ENCODE measurements around the gene DDX49.

Gene DDX49, protein sequence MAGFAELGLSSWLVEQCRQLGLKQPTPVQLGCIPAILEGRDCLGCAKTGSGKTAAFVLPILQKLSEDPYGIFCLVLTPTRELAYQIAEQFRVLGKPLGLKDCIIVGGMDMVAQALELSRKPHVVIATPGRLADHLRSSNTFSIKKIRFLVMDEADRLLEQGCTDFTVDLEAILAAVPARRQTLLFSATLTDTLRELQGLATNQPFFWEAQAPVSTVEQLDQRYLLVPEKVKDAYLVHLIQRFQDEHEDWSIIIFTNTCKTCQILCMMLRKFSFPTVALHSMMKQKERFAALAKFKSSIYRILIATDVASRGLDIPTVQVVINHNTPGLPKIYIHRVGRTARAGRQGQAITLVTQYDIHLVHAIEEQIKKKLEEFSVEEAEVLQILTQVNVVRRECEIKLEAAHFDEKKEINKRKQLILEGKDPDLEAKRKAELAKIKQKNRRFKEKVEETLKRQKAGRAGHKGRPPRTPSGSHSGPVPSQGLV

DNA sequence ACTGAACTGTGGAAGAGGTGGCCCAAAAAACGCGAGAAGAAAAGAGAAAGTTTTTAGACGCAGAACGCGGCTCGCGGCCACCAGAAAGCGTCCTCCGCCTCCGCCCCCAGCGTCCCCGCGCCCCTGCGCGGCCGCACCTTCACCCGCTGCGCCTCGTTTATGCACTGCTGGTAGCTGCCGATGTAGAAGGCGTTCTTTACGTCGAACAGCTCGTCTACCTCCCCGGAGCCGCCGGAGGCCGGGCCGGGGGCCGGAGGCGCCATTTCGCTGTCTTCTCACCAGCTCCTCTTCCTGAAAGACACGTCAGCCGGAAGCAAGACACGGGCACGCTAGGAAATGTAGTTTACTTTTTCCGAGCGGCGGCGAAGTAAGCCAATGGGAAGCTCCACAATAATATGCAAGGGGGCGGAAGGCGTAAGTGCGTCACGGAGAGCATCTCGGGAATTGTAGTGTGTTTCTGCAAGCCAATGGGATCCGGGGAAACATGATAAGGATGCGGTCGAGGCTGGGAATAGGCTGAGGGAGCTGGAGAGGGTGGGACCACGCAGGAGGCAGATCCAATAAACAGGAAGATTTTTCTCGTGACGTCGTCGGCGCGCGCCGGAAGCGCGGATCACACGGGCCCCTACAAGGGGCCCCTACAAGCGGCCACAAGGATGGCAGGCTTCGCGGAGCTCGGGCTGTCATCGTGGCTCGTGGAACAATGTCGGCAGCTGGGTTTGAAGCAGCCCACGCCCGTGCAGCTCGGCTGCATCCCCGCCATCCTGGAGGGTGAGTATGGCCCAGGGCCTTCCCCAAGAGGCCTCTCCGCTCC is at the start of gene DDX49, which contains the start of gene COPE:
Gene DDX49, plus strand, starts transcription at position 630 of the 814 bp plus-strand sequence. Its CDS starts 27 bp downstream, at position 657.
Gene COPE, minus strand, starts transcription at position 302 of the 814 bp plus-strand sequence. Its CDS starts 39 bp downstream, at position 263.
- DNase-seq, result peak; percentile 95 to 99 (median 98)

DNA sequence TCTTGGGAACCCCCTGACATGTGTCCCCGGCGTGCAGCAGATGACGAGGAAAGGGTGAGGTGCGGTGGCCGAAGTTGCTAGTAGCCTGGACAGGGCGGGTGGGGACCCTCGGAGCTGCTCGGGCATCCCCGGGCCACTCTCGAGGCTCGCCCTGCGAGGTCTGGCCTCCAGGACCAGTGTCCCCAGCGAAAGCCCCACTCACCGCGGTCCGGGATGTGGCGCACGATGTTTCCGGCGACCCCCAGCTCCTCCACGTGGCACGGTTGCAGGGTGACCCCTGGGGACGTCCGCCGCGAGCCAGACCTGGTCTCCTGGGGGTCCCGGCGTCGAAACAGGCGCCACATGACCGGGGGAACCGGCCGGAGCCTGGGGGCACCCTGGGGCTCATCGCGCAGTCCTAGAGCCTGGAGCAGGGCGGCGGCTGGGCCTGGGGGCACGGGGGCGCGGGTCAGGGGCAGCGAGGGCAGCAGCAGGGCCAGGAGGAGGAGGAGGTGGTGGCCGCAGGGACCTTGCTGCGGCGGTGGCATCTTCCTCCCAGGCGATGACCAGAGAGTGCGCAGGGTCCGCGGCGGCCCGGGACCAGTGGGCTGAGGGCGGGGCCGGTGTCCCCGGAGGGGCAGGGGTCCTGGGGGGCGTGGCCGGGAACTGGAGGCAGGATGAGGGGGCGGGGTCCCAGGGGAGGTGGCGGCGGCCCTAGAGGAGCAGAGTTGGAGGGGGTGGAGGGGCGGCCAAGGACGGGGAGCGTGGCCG is 49.6 kb upstream of the DDX49 start:
- DNase-seq, result no peak

DNA sequence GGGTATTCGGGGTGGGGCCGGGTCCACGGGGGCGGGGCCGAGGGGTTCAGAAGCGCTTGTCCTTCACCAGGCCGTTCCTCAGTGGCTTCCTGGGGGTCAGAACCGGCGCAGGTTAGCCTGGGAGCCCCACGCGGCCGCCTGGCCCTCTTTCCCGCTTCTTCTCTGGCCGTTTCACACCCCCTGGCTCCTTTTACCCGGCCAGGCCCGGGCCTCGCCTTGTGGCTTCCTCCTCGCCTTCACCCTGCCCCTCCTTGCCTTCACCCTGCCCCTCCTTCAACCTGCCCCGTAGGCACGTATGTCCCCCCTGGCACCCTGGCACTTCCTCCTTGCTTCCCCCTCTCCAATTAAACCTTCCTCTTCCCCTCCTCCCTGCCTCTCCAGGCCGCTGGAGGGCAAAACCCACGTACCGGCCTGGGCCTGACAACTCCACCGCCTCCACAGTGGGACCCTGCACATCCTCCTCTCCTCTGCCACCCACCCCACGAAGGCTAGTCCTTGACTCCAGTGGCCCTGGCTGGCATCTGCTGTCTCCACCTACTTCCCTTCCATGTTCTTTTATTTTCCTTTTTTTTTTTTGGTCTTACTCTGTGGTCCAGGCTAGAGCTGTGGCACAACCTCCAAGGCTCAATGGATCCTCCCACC is 48.9 kb upstream of the DDX49 start:
- no peak for DNase-seq

DNA sequence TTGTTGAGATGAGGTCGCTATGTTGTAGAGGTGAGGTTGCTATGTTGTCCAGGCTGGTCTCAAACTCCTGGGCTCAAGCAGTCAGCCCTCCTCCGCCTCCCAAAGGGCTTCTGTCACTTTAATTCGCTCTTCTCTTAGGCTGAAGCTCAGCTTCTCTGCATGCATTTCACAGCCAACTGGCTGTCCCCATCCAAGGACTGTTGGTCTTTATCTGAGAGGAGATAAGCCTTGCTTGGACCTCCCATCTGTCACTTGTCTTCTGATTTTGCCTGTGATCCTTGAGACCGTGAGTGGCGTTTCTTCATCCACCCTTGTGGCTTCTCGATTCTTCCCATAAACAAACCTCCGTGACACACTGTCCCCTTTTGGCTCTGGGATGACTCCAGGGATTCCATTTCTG is 48.0 kb upstream of the DDX49 start:
- no peak for DNase-seq

DNA sequence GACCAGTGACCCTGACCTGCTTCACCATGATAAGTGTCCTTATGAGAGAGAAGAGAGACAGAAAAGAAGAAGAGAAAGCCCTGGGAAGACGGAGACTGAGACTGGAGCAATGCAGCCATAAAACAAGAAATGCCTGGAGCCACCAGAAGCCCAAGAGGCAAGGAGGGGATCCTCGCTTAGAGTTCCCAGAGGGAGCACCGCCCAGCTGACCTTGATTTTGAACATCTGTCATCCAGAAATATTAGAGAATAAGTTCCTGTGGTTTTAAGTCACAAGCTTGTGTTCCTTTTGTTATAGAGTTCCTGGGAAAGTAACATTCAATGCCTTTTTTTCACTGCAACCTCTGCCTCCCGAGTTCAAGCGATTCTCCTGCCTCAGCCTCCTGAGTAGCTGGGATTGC is 43.8 kb upstream of the DDX49 start:
- DNase-seq, result no peak

DNA sequence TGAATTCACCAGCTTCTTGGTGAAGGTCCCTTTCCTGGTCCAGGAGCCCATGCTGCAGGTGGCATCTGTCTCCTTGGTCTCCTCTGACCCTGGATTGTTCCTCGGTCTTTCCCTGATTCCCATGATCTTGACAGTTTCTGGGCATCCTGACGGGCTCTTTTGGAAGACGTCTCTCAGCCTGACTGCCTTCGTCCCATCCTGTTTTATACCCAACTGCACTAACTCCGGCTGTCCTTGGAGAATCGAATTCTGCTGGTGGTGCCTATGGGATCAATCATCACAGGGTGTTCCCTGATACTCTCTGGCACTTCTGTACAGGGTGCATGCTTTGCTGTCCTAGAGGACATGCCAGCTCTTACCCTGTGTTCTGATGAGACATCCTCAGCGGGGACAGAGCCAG is 42.6 kb upstream of the DDX49 start:
- no peak for DNase-seq

DNA sequence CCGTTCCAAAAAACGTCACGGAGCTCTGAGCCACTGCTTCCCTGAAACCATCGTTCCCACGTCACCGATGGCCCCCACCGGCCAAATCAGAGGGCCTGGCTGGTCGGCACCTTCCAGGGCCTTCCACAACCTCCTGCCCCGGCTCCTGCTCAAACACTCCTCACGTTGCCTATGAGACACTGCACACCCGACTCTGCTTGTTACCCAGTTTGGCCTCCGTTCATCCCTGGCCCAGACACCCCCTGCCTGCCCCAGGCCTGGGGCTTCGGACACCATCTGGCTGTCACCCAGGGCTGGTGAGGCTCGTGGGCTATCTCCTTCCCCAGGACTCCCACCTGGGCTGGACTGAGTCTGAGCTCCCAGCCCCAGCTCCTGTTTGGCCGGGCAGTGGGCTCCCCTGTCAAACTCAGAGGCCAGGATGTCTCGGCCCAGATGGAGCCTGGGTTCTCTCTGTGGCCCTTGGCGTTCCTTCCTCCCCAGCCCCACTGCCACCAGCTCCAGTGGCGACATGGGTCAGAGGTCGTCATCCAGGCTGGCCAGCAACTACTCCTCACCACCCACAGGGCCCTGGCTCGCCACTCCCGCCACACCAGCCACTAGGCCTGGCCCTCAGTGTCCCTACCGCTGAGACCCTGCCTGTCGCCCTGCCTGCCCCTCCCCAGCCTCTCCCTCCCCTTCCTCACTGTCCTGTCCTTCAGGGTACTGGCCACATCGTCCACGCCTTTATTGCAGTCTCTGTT is 41.3 kb upstream of the DDX49 start:
- no peak for DNase-seq

DNA sequence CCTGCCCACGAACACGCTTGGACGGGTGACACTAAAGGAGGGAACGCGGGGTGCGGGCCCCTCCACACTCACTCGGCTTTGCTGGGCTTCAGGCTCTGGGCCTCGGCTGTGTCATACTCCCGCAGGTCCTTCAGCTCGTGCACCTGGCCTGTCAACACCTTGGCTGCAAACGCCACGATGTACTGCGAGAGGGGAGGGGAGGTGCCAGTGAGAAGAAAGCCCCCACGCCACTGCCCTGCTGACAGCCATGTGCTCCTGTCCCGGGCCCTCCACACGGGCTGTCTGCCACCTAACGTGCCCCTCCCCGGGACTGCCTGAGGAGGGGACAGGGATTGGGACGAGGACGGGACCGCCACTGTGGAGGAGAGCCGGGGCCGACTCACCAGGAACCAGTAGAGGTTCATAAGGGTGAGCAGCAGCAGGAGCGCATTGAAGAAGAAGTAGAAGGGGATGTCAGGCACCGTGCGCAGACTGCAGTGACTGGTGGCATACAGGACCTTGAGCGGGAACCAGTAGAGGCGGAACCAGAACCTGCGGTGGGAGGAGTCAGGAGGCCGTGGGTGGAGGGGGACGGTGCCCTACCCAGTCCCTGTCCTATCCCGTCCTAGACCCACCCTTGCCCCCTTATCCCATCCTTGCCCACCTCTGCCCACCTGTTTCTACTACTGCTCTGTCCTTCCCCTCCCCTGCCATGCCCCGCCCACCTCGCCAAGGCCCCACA is 40.5 kb upstream of the DDX49 start:
- no peak for DNase-seq

DNA sequence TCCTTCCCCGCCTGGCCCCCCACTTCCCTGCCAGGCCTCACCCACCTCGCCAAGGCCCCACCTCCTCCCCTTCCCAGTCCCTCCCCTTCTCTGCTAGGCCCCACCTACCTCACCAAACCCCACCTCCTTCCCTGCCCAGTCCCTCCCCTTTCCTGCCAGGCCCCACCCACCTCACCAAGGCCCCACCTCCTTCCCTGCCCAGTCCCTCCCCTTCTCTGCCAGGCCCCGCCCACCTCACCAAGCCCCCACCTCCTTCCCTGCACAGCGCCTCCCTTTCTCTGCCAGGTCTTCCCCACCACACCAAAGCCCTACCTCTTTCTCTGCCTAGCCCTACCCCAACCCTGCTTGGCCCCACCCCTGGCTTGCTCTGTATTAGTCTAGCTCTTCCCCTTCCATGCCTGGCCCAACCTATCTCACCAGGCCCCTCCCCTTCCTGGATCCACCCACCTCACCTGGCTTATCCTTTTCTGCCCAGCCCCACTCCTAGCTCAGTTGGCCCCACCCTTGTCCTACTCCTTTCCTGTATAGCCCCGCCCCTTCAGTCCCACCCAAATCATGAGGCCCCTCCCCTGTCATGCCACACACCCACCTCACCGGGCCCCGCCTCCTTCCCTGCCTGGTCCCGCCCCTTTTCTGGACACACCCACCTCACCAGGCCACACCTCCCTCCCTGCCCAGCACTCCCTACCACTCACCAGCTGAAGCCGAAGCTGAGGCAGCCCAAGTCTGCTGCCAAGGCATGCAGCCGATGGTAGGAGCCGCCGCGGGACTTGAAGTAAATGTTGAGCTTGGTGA is 39.7 kb upstream of the DDX49 start:
- DNase-seq, result peak in 3 of 6 experiments; percentile 11 to 41 (median 32)

DNA sequence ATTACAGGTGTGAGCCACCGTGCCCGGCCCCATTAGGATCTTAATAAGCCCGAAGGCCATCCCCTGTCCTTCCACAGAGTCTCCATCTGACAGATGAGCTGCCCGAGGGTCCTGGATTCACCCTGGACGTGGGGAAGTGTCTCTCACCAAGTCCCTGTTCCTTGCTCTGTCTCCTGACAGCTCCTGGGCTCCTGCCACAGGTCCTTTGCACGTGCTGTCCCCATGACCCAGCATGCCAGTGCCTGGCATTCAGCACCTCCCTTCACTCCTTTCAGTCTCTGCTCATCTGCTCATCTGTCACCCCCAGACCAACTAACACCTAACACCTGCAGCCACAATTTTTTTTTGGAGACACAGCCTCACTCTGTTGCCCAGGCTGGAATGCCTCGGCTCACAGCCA is 38.0 kb upstream of the DDX49 start:
- DNase-seq, result no peak

DNA sequence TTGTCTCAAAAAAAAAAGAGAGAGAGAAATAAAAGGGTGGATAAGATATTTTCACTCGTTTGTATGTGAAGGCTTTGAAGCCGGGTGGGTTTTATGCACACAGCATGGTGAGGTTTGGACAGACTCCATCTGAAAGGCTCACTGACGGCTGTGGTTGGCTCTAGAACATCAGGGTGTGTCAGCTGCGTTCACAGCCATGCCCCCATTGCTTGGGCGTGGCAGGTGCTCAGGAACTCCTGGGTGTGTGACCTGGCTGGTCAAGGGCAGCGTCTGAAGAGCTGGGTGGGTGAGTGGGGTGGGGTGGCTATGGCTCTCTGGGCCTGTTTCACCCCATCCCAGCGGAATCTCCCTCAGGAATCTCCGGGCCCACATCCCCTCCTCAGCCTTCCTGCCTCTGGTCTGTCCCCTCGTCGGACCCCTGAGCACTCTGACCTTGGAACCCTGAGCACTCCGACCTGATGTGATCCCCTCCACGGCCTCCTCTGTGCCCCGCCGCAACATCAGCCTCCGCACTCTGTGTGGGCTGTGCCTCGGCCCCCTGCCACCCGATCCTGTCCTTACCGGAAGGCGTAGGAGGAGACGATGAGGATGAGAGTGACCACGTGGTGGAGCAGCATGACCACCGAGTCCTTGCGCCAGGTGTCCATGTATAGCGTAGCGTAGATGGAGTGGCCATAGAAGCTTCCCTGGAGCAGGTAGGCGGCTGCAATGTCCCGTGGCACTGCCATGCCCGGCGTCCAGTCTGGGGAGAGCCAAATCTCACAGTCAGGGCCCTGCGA is 35.8 kb upstream of the DDX49 start:
- DNase-seq, result no peak

DNA sequence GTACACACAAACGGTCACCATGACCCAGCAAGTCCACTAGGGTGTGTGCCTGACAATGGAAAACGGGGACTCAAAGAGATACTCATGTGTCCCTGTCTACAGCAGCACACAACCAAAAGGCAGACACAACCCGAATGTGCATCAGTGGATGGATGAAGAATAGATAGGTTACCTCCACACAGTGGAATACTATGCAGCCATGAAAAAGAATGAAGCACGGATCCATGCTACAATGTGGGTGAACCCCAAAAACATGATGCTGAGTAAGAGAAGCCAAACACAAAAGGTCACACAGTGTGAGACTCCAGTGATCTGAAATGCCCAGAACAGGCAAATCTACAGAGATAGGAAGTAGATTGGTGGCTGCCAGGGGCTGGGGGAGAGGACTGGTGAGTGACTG is 32.5 kb upstream of the DDX49 start:
- no peak for DNase-seq

DNA sequence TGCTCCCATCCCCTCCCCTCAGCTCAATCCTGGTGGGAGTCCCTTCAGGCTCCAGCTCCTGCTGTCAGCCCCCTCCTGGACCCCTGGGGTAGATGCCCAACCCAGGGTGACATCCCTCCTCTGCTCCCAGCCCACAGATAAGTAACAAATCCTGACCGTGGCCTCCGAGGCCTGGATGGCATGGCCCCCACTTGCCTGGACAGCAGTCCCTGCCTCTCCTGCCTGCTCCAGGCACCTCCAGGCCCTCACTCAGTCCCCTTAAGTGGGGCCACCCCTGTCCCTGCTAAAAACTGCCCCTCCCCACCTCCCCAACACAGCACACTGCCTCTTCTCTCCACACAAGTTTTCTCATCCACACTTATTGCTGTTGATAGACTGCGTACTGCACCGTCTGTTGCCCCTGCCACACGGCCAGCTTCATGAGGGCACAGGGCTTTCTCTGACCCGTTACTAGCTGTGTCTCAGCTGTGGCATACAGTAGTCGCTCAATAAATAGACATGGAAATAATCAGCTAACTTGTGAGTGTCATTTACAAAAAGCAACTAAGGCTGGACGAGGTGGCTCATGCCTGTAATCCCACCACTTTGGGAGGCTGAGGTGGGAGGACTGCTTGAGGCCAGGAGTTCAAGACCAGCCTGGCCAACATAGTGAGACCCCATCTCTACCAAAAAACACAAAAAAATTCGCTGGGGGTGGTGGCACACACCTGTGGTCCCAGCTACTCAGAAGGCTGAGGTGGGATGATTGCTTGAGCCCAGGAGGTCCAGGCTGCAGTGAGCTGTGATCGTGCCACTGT is 29.4 kb upstream of the DDX49 start:
- no peak for DNase-seq

DNA sequence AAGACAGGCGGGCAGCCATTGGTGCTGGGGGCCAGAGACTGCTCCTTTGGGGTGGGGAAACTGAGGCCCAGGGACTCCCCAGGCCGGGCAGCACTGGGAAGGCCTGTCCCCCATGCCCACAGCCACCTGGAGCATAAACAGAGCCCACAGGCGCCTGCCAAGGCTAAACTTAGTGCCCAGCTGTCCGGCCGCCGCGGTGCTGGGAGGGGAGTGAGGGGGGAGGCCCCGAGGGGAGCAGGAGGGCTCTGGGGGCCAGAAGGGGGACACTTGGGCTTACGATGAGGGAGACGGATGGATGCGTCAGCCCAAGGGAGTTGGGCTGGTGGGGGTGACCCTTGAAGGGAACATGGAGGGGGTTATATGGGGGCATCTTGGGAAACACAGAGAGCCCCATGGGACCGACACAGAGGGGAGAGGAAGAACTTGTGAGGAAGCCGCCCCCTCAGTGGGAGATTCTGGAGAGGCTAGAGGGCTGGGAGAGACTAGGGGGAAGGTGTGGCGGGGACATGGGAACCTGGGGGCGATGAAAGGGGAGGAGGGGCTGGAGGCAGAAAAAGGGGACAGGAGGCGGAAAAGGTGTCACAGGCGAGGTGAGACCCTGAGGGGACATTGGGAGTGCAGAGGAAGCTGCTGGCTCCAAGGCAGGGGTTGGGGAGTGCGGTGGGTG is 25.8 kb upstream of the DDX49 start:
- DNase-seq, result no peak

DNA sequence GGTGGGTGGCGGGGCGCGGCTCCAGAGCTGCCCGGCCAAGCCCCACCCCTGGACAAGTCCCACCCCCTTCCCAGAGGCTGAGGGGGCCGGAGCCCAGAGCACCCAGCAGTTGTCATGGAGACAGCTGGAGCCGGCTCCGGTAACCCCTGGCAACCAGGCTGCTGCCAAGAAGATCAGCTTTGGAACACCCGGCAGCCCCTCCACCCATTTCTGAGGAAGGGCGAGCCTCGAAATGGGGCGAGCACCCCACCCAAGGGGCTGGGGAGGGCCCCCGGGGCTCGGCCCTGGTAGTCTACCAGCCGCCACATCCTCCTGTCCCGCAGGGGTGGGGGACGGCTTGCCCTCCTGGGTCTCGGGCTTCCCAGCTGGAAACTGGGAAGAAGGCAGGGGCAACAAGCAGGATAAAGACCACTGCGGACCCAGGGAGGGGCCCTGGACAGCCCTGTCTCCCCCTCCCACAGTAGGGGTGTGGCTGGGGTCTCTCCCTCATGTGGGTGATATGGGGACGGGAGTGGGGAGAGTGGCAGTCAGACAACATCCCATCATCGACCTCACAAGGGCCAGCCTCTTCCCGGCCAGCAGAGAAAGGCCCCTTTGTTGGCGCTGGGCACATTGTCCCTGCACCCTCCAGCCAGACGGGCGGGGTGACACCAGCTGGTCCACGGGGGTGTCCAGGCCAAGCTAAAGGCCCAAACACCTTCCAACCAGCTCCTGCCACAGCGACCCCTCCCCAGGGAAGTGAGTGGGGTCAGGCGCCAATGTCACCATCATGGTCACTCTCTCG is 25.1 kb upstream of the DDX49 start:
- DNase-seq, result no peak

DNA sequence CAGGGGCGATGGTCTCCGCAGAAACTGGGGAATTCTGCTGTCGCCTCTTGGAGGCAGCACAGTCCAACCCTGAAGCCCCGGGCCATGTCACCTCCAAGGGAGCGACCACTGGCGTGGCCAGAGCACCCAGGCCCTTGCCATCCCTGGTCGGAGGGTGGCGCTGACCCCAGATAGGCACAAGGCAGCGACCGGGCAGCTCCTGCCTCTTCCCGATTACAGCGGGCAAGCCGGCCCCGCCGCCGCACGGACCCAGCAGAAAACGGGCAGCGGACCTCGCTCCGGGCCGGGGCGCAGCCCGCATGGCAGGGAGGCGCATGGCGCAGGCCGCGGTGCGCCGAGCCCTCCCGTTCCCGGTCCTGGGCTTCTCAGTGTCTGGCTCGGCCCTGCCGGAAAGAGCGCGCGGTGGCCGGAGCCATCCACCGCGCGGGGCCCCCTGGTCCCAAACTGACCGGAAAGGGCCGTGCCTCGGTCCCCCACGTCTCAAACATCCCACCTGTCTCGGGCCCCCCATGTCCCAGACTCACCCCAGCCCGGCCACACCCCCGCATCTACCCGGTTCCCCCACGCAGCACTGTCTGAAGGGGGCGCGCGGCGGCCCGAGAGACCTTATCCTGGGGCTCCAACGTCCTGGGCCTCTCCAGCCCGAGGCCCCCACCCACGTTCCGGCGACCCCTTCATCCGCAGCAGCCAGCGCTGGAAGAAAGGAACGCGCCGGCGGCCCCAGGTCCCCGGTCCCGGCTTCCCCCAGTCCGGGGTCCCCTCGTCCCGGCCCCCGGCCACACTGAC is 24.3 kb upstream of the DDX49 start:
- DNase-seq, result no peak

All from stimulated activated naive CD4-positive, alpha-beta T cell (primary cell).